GM21529 (cell line): ENCODE data around the gene CD14.
"Not testable (repeated sequence)": the region's sequence is repeated elsewhere in the genome, so short reads cannot be mapped to it uniquely, and the experiment has no call there.

Source experiments
- ATAC-seq: cut with Tn5 transposase; IDR thresholded peaks from one replicate; pipeline ENCODE4 v1.9.1; 2021; ENCODE audit not compliant: unreplicated experiment

The CD14 gene

DNA sequence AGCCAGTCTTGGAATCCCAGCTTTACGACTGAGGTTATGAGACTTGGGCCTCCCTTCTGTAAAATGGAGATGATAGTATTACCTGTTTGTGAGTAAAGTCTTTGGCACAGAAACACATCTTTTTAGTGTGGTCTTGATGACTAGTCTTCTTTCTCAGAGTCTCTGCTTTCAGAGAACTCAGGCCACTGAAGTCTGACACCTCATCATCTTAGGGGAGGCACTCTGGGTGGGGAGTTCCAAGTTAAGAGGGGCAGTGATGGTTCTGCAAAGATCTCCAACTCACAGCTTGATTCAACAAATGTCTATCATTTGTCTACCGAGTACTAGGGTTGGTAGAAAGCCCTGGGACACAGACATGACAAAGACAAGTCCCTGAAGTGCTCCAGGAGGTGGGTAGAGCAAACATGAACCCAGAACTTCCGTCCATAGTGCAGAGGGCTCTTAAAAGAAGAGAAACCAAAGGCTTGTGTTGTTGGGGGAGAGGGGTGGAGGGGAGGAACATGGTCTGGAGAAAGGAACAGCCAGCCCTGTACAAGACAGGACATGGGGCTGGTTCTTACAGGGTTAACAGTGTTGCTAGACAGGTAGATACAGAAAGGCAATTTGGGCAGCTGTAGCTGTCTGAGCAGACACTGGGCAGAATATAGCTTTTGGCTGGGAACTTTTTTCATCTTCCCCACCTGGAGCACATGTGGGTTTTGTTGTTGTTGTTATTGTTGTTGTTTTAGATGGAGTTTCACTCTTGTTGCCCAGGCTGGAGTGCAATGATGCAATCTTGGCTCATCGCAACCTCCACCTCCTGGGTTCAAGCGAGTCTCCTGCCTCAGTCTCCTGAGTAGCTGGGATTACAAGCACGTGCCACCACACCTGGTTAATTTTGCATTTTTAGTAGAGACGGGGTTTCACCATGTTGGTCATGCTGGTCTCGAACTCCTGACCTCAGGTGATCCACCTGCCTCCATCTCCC, 2.6 kb upstream of the CD14 start:
- no peak for ATAC-seq

DNA sequence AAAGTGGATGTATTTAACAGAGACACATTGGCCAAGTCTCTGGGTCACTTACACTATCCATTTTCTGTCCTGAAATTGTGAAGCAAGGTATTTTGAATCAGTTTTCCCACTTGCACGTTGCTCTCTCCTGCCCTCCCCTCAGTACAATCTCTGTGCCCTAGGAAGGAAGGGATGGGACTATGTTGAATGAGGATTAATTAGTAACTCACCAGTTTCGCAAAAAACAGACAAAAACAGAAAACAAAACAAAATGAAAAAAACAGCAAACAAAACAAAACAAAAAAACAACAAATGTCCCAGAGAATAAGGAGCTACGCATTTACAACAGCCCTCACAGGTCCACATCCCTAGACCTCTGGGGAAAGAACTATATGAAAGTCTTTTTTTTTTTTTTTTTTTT, 1.1 kb upstream of the CD14 start:
- ATAC-seq, result no peak

DNA sequence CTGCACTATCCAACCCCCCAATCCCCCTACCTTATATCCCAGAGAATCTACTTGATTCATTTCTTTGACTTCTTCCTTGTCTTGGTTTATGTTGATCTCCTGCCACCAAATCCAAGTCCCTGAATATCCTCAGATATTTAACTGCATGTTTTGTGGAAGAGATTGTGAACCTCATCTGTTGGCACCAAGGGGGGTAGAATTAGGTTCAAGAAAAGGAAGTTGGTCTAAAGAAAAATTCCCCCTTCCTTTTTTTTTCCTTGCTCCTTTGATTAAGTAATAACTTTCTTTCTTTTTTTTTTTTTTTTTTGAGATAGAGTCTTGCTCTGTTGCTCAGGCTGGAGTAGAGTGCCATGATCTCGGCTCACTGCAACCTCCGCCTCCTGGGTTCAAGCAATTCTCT, 526 bp upstream of the CD14 start:
- no peak for ATAC-seq

DNA sequence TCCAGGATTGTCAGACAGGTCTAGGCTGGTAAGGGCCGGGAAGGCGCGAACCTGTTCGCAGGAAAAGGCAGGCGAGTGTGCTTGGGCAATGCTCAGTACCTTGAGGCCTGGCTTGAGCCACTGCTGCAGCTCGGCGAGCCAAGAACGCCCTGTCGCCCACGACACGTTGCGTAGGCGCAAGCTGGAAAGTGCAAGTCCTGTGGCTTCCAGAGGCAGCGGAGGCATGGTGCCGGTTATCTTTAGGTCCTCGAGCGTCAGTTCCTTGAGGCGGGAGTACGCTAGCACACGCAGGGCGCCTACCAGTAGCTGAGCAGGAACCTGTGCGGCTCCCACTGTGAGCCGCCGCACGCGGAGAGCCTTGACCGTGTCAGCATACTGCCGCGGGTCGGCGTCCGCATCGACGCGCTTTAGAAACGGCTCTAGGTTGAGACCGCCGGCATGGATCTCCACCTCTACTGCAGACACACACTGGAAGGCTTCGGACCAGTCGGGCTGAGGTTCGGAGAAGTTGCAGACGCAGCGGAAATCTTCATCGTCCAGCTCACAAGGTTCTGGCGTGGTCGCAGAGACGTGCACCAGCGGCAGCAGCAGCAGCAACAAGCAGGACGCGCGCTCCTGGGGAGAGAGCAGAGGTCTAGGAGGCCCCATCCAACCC, 482 bp downstream of the CD14 start:
- peak; percentile 52 for ATAC-seq

DNA sequence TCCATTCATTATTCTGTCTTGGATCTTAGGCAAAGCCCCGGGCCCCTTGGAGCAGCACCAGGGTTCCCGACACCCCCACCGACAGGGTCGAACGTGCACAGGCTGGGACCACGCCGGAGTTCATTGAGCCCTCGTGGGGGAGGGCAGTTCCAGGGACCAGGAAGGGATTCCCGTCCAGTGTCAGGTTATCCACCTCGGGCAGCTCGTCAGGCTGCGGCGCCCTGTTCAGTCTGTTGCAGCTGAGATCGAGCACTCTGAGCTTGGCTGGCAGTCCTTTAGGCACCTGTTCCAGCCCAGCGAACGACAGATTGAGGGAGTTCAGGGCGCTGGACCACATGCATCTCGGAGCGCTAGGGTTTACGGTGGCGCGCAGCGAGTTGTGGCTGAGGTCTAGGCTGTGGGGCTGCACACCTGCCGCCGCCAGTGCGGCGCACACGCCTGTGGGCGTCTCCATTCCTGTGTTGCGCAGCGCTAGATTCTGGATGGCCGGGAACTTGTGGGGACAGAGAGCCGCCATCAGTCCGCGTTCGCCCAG, 1.1 kb downstream of the CD14 start:
- peak; percentile 39 for ATAC-seq

DNA sequence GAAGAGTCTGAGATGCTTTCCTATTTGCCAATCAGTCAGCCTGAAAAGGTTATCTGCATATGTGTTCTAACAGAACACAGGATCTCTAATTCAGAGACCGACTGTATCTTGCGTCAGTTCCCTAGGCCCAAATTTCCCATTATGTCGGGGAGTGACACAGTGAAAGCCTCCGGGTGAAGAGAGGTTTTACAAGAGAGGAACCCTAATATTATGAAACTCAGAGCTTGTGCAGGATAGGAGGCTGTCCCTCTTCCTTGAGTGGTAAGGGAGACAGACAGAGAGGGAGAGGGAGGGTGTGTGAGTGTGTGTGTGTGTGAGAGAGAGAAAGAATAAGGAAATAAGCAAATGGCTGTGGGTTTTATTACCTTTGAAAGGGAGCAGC, 1.9 kb downstream of the CD14 start:
- ATAC-seq, result no peak

DNA sequence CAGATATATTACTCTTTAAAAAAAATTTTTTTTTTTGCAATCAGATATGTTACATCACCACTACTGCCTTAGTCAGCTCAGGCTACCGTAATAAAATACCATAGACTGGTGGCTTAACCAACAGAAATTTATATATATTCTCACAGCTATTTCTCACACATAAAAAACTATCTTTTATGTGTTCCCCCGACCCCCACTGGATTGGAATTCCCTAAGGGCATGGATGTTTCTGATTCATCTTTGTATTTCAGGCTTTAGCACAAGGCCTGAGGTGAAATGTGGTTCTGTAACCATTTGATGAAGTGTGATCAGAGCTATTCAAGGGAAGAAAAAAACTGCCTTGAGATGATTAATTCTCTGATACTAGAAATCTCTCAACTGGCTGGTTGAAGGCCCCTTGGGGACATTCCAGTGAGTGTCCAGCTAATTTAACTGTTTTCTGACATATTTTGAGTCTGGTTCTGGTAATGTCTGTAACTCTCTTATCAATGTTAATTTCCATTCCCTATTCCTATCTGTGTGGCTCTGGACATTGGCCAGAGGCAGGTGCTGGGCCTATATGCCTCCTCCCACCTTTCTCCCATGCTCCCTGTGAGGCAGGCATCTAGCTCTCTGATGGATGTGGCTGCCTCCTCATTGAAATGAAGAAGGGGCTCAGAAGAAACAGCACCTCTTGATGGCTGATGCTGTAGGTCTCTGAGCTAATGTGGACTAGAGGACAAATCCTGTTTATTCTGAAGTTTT, 2.5 kb downstream of the CD14 start:
- ATAC-seq, result no peak

DNA sequence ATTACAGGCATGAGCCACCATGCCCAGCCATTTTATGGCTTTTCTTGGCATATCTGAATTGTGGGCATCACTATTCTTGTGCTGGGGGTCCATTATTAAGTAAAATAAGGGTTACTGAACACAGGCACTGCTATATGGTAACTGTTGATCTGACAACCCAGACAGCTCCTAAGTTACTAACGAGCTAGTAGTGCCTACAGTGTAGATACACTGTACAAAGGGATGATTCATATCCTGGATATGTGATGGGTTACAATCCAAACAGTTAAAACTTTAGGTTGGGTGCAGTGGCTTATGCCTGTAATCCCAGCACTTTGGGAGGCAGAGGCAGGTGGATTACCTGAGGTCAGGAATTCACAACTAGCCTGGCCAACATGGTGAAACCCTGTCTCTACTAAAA, 4.3 kb downstream of the CD14 start:
- ATAC-seq, result no peak

DNA sequence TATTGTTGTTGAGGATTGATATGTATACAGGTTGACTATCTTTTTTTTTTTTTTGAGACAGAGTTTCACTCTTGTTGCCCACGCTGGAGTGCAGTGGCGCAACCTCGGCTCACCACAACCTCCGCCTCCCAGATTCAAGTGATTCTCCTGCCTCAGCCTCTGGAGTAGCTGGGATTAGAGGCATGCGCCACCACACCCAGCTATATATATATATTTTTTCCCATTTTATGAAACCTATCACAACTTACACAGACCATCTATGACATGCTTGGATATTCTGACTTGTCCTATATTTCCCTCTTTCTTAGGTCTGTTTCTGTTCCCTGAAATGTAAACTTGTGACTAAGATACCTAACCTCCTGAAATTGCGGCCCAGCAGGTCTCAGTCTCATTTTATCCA, 5.0 kb downstream of the CD14 start:
- ATAC-seq, result no peak

DNA sequence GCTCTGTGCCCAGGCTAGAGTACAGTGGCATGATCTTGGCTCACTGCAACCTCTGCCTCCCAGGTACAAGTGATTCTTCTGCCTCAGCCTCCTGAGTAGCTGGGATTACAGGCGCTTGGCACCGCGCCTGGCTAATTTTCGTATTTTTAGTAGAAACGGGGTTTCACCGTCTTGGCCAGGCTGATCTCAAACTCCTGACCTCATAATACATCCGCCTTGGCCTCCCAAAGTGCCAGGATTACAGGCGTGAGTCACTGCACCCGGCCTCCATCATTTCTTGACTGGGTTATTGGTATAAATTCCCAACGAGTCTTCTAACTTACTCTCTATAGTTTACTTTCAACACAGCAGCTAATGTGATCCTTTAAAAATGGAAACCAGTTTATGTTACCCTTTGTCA, 8.1 kb downstream of the CD14 start:
- not testable (repeated sequence) for ATAC-seq

DNA sequence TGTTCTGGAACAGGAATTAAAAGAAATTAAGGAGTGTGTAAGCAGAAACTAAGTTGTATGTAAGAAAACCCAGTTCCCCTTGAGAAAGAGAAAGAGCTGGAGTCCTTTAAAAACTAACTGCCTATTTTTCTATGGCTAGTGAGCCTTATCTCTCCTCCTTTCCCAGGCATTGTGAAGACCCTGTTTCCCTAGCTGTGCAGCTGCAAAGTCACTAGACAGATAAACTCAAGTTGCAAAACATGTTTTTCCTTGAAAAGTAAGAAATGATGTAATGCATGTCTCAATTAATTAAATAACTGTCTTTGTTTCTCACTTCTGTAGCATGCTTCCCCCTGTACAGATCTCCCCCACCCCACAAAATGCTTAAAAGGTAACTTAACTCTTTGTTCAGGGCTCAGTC, 9.9 kb downstream of the CD14 start:
- ATAC-seq, result not testable (repeated sequence)

DNA sequence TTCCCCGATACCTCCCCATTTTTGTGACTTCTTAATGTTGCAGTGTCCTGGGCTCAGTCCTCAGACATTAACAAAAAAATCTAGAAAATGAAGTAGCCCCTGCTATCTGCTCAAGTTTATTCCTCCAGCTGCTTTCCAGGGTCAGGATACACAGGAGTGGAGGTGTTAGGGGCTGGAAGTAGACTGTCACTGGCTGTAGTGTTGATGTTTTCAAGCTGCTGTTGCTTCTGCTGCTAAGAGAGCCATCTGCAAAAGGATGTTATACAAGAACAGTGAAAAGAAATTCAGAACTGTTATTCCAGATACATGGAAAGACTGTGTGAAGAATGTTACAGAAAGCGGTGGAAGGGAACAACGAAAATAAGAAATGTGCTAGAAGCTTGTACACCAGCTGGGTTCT, 10.7 kb downstream of the CD14 start:
- ATAC-seq, result no peak

DNA sequence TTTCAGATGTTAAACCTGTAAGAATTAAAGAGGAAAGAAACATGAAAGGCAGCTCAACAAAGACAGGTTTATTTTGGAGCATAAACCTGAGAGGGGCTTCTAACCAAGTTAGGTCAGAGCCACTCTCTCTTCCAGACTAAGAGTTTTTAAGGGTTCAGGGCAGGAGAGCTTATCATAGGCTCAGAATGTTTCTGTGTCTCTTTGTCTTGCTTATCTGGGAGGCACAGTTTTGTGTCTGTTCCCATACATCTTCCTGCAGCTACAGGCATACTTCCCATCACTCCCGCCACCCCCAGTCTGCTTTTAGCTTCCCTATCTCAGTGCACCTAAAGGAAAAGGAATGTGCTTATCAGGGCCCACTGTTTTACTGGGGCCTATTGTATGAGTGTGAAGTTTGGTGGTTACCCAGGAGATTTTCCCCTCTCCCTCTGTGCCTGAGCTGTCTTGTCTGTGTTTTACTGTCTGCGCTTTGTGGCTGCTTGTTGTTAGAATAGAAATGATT, 21.9 kb downstream of the CD14 start:
- no peak for ATAC-seq

DNA sequence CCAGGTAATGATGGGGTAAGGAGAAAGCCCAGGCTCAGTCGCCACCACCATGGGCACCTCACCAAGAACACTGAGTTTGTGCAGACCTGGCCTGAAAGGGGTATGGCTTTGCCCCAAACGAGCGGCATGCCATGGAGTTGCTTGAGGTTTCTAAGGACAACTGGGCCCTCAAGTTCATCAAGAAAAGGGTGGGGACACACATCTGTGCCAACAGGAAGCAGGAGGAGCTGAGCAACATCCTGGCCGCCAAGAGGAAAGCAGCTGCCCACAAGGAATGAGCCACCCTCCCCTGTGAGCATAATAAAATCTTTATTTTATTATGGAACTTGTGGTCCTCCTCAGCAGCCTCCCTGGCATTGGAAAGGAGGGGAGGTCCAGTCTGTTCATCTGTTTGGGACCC, 23.8 kb downstream of the CD14 start:
- ATAC-seq, result no peak

DNA sequence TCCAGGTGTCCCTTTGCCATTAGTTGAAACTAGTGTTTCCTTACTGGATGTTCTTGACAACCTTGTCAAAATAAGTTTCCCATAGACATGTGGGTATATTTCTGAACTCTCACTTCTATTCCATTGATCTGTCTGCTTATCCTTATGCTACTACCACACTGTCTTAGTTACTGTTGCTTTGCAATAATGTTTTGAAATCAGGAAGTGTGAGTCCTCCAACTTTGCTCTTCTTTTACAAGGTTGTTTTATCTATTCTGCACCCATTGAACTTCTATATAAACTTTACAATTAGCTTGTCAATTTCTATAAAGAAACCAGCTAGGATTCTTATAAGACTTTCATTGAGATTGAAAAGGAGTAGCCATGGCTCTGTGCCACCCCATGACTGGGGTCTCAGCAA, 24.3 kb downstream of the CD14 start:
- ATAC-seq, result no peak

DNA sequence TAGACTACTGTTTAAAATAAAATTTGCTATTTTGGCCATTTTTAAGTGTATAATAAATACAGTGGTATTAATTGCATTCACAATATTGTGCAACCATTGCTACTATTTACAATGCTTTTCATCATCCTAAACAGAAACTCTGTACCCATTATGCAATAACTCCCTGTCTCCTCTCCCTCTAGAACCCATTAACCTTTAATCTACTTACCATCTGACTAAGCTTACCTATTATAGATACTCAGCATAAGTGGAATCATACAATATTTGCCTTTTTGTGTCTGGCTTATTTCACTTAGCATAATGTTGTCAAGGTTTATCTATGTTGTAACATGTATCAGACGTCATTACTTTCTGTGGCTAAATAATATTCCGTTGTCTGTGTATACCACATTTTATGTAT, 25.9 kb downstream of the CD14 start:
- no peak for ATAC-seq

DNA sequence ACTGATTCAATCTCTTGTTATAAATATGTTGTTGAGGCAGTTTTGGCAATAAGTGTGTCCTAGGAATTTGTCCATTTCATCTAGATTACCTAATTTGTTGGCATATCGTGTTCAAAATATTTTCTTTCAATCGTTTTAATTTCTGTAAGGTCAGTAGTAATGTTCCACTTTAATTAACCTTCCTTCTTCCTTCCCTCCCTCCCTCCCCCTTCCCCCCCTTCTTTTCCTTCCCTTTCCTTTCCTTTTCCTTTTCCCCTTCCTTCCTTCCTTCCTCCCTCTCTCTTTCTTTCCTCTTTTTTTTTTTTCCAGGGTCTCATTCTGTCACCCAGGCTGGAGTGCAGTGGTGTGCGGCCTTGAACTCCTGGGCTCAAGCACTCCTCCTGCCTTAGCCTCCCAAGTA, 27.1 kb downstream of the CD14 start:
- no peak for ATAC-seq

DNA sequence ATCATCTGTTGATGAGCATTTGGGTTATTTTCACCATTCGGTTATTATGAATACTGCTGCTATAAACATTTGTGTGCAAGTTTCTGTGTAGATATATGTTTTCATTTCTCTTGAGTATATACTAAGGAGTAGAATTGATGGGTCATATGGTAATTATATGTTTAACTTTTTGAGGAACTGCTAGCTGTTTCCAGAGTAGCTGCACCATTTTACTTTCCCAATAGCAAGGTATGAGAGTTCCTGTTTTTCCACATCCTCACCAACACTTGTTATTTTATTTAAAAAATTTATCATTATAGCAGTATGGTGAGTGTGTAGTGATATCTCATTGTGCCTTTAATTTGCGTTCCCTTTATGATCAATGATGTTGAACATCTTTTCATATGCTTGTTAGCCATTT, 29.2 kb downstream of the CD14 start:
- no peak for ATAC-seq

DNA sequence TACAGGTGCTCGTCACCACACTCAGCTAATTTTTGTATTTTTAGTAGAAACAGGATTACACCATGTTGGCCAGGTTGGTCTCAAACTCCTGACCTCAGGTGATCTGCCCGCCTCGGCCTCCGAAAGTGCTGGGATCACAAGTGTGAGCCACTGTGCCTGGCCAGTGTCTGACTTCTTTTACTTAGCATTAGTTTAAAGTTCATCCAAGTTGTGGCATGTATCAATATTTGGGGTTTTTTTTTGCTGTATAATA, 29.6 kb downstream of the CD14 start:
- not testable (repeated sequence) for ATAC-seq

DNA sequence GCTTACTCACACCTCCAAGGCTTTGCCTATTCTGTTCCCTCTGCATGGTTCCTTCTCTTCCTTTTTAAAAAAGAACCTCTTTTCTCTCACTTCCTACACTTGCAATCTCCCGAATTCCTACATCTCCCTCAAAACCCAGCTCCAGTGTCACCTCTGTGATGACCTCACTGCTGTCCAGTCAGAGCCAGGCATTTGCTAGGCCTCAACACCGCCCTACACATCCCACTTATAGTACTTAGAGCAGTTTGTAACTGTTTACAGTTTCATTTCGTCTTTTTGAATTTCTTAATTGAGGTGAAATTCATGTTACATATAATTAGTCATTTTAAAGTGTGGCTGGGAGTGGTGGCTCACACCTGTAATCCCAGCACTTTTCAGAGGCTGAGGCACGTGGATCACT, 30.8 kb downstream of the CD14 start:
- ATAC-seq, result no peak

DNA sequence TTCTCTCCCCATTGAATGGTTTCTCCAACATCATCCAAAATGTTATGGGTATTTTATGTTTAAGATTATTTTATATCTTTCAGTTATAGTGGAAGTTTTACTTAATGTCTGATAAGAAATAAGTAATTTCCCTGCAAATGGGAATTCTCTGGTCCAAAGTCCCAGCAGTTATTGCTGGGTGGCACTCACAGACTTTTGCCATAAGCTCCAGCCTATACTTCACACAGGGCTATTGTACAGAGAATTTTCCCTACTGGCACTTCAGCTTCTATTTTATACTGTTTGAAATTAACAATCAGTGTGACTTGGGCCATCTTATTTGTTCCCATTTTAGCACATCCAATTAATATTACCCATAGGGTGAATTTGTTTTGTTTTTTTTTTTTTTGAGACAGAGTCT, 32.9 kb downstream of the CD14 start:
- no peak for ATAC-seq

DNA sequence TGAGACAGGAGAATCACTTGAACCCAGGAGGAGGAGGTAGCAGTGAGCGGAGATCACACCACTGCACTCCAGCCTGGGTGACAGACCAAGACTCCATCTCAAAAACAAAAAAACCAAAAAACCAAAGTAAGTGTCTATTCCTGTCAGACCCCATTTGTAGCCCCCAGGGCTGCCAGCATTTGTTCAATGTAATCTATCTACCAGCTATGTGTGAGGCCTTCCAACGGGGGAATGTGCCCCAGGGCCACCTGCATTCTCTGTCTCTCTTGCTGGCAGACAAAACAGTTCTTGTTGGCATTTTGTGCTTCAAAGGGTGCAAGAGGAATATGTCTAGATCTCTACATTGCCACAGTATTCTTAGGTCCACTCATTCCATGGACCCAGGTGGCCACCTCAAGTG, 34.1 kb downstream of the CD14 start:
- ATAC-seq, result no peak
